Frontal cortex (tissue), 4 donors: Measurements from ENCODE around the gene LSM7. TPM values are rescaled to one million over a fixed set of nuclear protein-coding genes. Genes with fewer than 3 reads are reported as not detected.

Experiments
- DNase-seq, 2 donors: peaks; one replicate each; pipeline ENCODE4 v3.0.0; 2012; ENCODE audit warnings: low spot score in 2 of 2
- FAIRE-seq: peaks from 2 replicates; lab custom pipeline; 2012; peaks lifted over from hg19 to GRCh38; lab: Jason Lieb, UNC
- total RNA-seq: library from RNA; depleted of rRNA; stranded (reverse); fragments of >200 nt; gene quantifications from one replicate; pipeline ENCODE4 v1.2.3, GENCODE V29; 2014
- donor health status: control.
- donor health status: control.
- donor health status: control.

Gene LSM7
- total RNA-seq, 1 donor from 2014 or later = 97.4 TPM

- DNase-seq (peak in 1 of 2 donors; percentile 64), FAIRE-seq (no peak)
These were observed 499 bp downstream of the LSM7 start for GRCh38 chr19:2327773-2328400.

- FAIRE-seq = no peak
- DNase-seq = no peak
These were observed 1.6 kb downstream of the LSM7 start for GRCh38 chr19:2326699-2327360.

- no peak for FAIRE-seq
- DNase-seq = no peak
These were observed 2.9 kb downstream of the LSM7 start for GRCh38 chr19:2325281-2326046.

- FAIRE-seq = no peak
- no peak for DNase-seq
These were observed 4.0 kb downstream of the LSM7 start for GRCh38 chr19:2324220-2324948.

GRCh38 chr19:2323707-2324106 lies 4.7 kb downstream of the LSM7 start:
- DNase-seq (no peak), FAIRE-seq (no peak)

- DNase-seq (no peak), FAIRE-seq (no peak)
These were observed 6.7 kb downstream of the LSM7 start for GRCh38 chr19:2321565-2322283.

GRCh38 chr19:2320939-2321338 lies 7.4 kb downstream of the LSM7 start:
- no peak for FAIRE-seq
- DNase-seq = no peak

GRCh38 chr19:2320049-2320448 lies 8.3 kb downstream of the LSM7 start:
- FAIRE-seq = no peak
- DNase-seq = no peak

GRCh38 chr19:2319551-2319950 lies 8.8 kb downstream of the LSM7 start:
- DNase-seq = no peak
- FAIRE-seq = no peak

GRCh38 chr19:2318923-2319322 lies 9.5 kb downstream of the LSM7 start:
- FAIRE-seq = no peak
- DNase-seq = no peak

- DNase-seq (no peak), FAIRE-seq (no peak)
These were observed 10.6 kb downstream of the LSM7 start for GRCh38 chr19:2317756-2318155.

- FAIRE-seq (no peak), DNase-seq (no peak)
These were observed 11.1 kb downstream of the LSM7 start for GRCh38 chr19:2317300-2317699.

- no peak for FAIRE-seq
- peak; percentile 78 to 82 for DNase-seq
These were observed 12.5 kb downstream of the LSM7 start for GRCh38 chr19:2315818-2316353.

GRCh38 chr19:2315121-2315817 lies 13.1 kb downstream of the LSM7 start:
- DNase-seq (no peak), FAIRE-seq (no peak)

GRCh38 chr19:2312820-2313501 lies 15.4 kb downstream of the LSM7 start:
- FAIRE-seq (no peak), DNase-seq (no peak)

GRCh38 chr19:2311093-2311492 lies 17.3 kb downstream of the LSM7 start:
- DNase-seq (no peak), FAIRE-seq (no peak)

- DNase-seq = peak in 1 of 2 donors; percentile 59
- no peak for FAIRE-seq
These were observed 18.5 kb downstream of the LSM7 start for GRCh38 chr19:2309734-2310362.

- FAIRE-seq (no peak), DNase-seq (no peak)
These were observed 20.3 kb downstream of the LSM7 start, which contains the start of gene LINGO3 for GRCh38 chr19:2308114-2308556. Gene LINGO3, minus strand, starts transcription at chr19:2308154. Its CDS starts 16,378 bp downstream, at chr19:2291776.
